Endothelial cell of umbilical vein (primary cell): ENCODE measurements around the gene CACNB1. TPM values are rescaled to one million over a fixed set of nuclear protein-coding genes. Genes with fewer than 3 reads are reported as not detected.

Experiments used
- BruUV-seq: library from RNA; stranded (reverse); fragments of 400-500 nt; replicated peaks from 2 replicates; lab custom pipeline; 2021; lab: Mats Ljungman, UMichigan
- CTCF ChIA-PET: fragments of 300-600, 350-600 bp; sonication (Branson Sonifier 250); formaldehyde crosslinking; loops from one replicate; lab custom pipeline; 2021; ENCODE audit warnings: antibody characterized with exemption, inconsistent platforms; lab: Charles Lee
- POLR2A ChIA-PET: fragments of 300-600, 350-600 bp; sonication (Branson Sonifier 250); formaldehyde crosslinking; loops from one replicate; lab custom pipeline; 2021; ENCODE audit warnings: antibody characterized with exemption, inconsistent platforms; lab: Charles Lee
- DNase-seq: peaks from one replicate; pipeline ENCODE4 v3.0.0-alpha.2; 2011; ENCODE audit warnings: low read depth, low spot score
- FAIRE-seq: peaks from 2 replicates; lab custom pipeline; 2011; peaks lifted over from hg19 to GRCh38; lab: Jason Lieb, UNC
- H2AFZ ChIP-seq: 2 replicates; pipeline ENCODE4 v1.6.0; 2012; ENCODE audit warnings: low read depth, low read length, control low read depth, inconsistent platforms
- H3K27ac ChIP-seq: 2 replicates; pipeline ENCODE4 v1.5.1; 2011; ENCODE audit warnings: low read depth, mild to moderate bottlenecking, control low read depth, low read length, moderate library complexity; ENCODE audit not compliant: insufficient read depth
- H3K27me3 ChIP-seq, 2 experiments: 2 replicates each; pipeline versions ENCODE4 v1.6.0 to v1.6.1; 2011; ENCODE audit warnings: low read length in 2 of 2, mixed read lengths in 1 of 2; ENCODE audit not compliant: control insufficient read depth in 2 of 2, insufficient read depth in 2 of 2
- H3K36me3 ChIP-seq, 2 experiments: 2 replicates in 1 of 2; 3 replicates in 1 of 2; pipeline ENCODE4 v1.5.1; 2011; ENCODE audit warnings: low read length in 2 of 2, mild to moderate bottlenecking in 1 of 2, moderate library complexity in 1 of 2; ENCODE audit not compliant: control insufficient read depth in 2 of 2, insufficient read depth in 2 of 2; ENCODE audit errors: extremely low read depth in 1 of 2
- H3K4me1 ChIP-seq: 3 replicates; pipeline ENCODE4 v1.5.1; 2011; ENCODE audit warnings: mild to moderate bottlenecking, low read length; ENCODE audit not compliant: control insufficient read depth, insufficient read depth; ENCODE audit errors: extremely low read depth
- H3K4me2 ChIP-seq: 2 replicates; pipeline ENCODE4 v1.6.1; 2011; ENCODE audit warnings: low read length, control low read depth, mixed read lengths; ENCODE audit not compliant: insufficient read depth
- H3K4me3 ChIP-seq, 3 experiments: fragments of 200-600 bp in 1 of 3; sonication (generic), shearing (Covaris generic) in 1 of 3; replicated peaks in 1 of 3; 2 replicates each; pipeline ENCODE4 v1.5.1; 2011 to 2016; ENCODE audit warnings: control low read depth in 3 of 3, low read length in 3 of 3, mild to moderate bottlenecking in 2 of 3, inconsistent platforms in 1 of 3, low read depth in 1 of 3, moderate library complexity in 1 of 3; ENCODE audit not compliant: insufficient read depth in 1 of 3
- H3K79me2 ChIP-seq: 2 replicates; pipeline ENCODE4 v1.6.0; 2012; ENCODE audit warnings: low read length, inconsistent platforms; ENCODE audit not compliant: control insufficient read depth, insufficient read depth
- H3K9ac ChIP-seq: replicated peaks from 2 replicates; pipeline ENCODE3; 2011; ENCODE audit warnings: low read length, control low read depth; ENCODE audit not compliant: insufficient read depth; ENCODE audit errors: extremely low read depth
- H3K9me1 ChIP-seq: replicated peaks from 3 replicates; pipeline ENCODE4 v1.6.0; 2011; ENCODE audit warnings: mild to moderate bottlenecking, low read length; ENCODE audit not compliant: control insufficient read depth, insufficient read depth; ENCODE audit errors: extremely low read depth
- H3K9me3 ChIP-seq: replicated peaks from 2 replicates; pipeline ENCODE4 v1.5.1; 2012; ENCODE audit warnings: low read length, inconsistent platforms; ENCODE audit not compliant: control insufficient read depth, insufficient read depth
- H4K20me1 ChIP-seq: replicated peaks from 2 replicates; pipeline ENCODE3; 2011; ENCODE audit warnings: mild to moderate bottlenecking, low read length; ENCODE audit not compliant: control insufficient read depth, insufficient read depth; ENCODE audit errors: extremely low read depth
- EZH2 ChIP-seq: IDR thresholded peaks from 2 replicates; pipeline ENCODE4 v1.6.1; 2012; ENCODE audit warnings: borderline replicate concordance, low read depth, mild to moderate bottlenecking, moderate library complexity, low read length, inconsistent platforms; ENCODE audit not compliant: severe bottlenecking
- FOS ChIP-seq: IDR thresholded peaks from 2 replicates; pipeline ENCODE4 v1.6.1; 2011; ENCODE audit warnings: mild to moderate bottlenecking, low read length, moderate library complexity, borderline replicate concordance; ENCODE audit not compliant: insufficient read depth
- GATA2 ChIP-seq: IDR thresholded peaks from 2 replicates; pipeline ENCODE4 v1.7.0; 2011; ENCODE audit warnings: low read depth, mild to moderate bottlenecking, moderate library complexity, mixed read lengths, low read length; ENCODE audit not compliant: insufficient read length, insufficient read depth
- JUN ChIP-seq: IDR thresholded peaks from 2 replicates; pipeline ENCODE4 v1.6.1; 2011; ENCODE audit warnings: borderline replicate concordance, low read depth; ENCODE audit not compliant: insufficient read length, insufficient read depth
- MYC ChIP-seq: IDR thresholded peaks from one replicate; pipeline ENCODE4 v1.6.1; 2011; ENCODE audit warnings: mild to moderate bottlenecking, low read depth, low read length
- POLR2A ChIP-seq: IDR thresholded peaks from 2 replicates; pipeline ENCODE4 v1.6.1; 2012; ENCODE audit warnings: low read depth, mild to moderate bottlenecking, control low read depth, low read length
- POLR2AphosphoS5 ChIP-seq: IDR thresholded peaks from 2 replicates; pipeline ENCODE4 v1.6.1; 2012; ENCODE audit warnings: low read depth, mild to moderate bottlenecking, control low read depth, low read length, moderate library complexity; ENCODE audit not compliant: insufficient read depth
- dilution Hi-C: fragments of 300-500 bp; cut with MboI; formaldehyde crosslinking; loops from one replicate; pipeline ENCODE4 v1.15.0; 2019; ENCODE audit warnings: low sequenced_read_pairs; ENCODE audit not compliant: extremely low pct_ligation_motif_present
- intact Hi-C: fragments of 100-400 bp; cut with micrococcal nuclease; formaldehyde crosslinking; loops from one replicate; pipeline ENCODE4 v1.10.0; 2022
- polyA plus RNA-seq, 4 experiments: library from polyadenylated mRNA; depleted of rRNA in 3 of 4; stranded (reverse) in 3 of 4; unstranded in 1 of 4; fragments of >200 nt; gene quantifications; 2 replicates each; pipeline versions ENCODE4 v1.2.1 to v1.2.3, GENCODE V29; 2011 to 2012; ENCODE audit warnings: missing spikeins in 1 of 4
- total RNA-seq: library from RNA; stranded (reverse); gene quantifications from 2 replicates; pipeline ENCODE4 v1.2.3, GENCODE V29; 2021
- TF ChIP-seq, protein P1 (sequence below), 2 donors: IDR thresholded peaks; 1 replicate in 1 of 2; 2 replicates in 1 of 2; pipeline ENCODE4 v1.5.1; 2011; ENCODE audit warnings: low read length in 2 of 2, mild to moderate bottlenecking in 2 of 2, moderate library complexity in 2 of 2, control low read depth in 1 of 2, inconsistent platforms in 1 of 2, low read depth in 1 of 2; ENCODE audit not compliant: insufficient read depth in 1 of 2; ENCODE audit errors: extremely low read depth in 1 of 2
- TF ChIP-seq, protein P2 (sequence below): IDR thresholded peaks from 2 replicates; pipeline ENCODE4 v1.6.1; 2011; ENCODE audit not compliant: insufficient read depth, insufficient read length

Gene CACNB1
- total and polyA plus RNA-seq, 2 donors (not counting 3 experiments of a cell fraction or from before 2014, with no cell fraction given): 4.7 to 12.3 TPM

DNA sequence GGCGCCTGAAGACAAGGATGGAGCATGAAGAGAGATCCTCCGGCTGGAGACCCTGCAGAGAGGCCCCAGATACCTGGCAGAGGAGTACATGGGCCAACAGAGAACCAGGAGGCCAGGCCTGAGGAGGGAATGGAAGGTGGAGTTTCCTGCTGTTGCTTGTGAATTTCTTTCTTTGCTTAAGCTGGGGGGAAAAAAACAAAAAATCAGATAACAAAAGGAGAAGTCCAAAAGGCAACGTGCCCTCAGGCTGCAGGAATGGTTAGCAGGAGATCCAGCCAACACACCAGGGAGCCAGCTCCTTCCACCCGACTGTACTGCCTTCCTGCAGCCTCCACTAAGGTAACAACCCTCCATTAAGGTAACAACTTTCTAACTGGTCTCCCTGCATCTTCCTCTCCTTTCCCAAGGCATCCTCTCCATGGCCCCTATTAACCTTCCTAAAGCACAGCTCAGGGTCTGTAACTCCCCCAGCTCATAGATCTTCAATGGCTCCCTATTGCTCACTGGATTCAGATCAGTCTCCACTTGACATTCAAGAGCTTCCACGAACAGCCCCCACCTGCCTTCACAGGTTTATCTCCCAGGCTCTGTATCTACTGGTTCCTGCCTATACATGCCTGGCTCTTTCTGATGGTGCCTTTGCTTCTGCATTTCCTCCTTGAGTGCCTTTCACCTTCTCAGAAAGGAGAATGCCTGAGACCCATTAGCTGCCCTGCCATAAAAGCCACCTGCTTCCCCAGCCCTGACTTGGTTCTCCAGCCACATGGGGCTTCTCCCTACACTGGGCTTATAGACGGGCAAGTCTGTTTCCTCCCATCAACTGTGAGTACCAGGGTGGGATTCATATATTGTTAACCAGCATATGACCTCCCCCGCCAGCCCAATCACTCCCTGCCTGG lies 30.8 kb downstream of the CACNB1 start:
- dilution Hi-C loops: no loop called here
- intact Hi-C loops: no loop called here
- H3K27me3 ChIP-seq: peaks cover 23 to 27% of the 10 kb centered on the region in 2 experiments
- no TSS peak for BruUV-seq
- no peak overlapping the region for H3K9ac ChIP-seq
- no peaks in the 10 kb centered on the region for H3K36me3 ChIP-seq
- DNase-seq: no peak
- no peak overlapping the region for H2AFZ ChIP-seq
- ChIA-PET POLR2A (interaction anchor here (0.6 kb wide), 1 partner anchor 186 kb away, joined by 3 read pairs; no protein-coding TSS in a partner anchor), CTCF (interaction anchor here (1.8 to 6.0 kb wide), 4 partner anchors 8 to 184 kb away, joined by 8 to 121 read pairs (median 48); partner anchors contain the start of gene PLXDC1)
- no peak overlapping the region for H3K27ac ChIP-seq
- H3K9me3 ChIP-seq: no peaks in the 10 kb centered on the region
- FAIRE-seq: no peak
- no peaks in the 10 kb centered on the region for H3K9me1 ChIP-seq
- H4K20me1 ChIP-seq: no peaks in the 10 kb centered on the region
- H3K79me2 ChIP-seq: no peaks in the 10 kb centered on the region
- H3K4me1 ChIP-seq: peaks cover 5% of the 10 kb centered on the region
- H3K4me2 ChIP-seq: no peak overlapping the region
- no peak for TF ChIP-seq GATA2
- TF ChIP-seq JUN: no peak
- TF ChIP-seq, protein P1, sequence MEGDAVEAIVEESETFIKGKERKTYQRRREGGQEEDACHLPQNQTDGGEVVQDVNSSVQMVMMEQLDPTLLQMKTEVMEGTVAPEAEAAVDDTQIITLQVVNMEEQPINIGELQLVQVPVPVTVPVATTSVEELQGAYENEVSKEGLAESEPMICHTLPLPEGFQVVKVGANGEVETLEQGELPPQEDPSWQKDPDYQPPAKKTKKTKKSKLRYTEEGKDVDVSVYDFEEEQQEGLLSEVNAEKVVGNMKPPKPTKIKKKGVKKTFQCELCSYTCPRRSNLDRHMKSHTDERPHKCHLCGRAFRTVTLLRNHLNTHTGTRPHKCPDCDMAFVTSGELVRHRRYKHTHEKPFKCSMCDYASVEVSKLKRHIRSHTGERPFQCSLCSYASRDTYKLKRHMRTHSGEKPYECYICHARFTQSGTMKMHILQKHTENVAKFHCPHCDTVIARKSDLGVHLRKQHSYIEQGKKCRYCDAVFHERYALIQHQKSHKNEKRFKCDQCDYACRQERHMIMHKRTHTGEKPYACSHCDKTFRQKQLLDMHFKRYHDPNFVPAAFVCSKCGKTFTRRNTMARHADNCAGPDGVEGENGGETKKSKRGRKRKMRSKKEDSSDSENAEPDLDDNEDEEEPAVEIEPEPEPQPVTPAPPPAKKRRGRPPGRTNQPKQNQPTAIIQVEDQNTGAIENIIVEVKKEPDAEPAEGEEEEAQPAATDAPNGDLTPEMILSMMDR (IDR thresholded peaks at IDR 0.05; ENCODE audit: extremely low read depth in 1 of 2, insufficient read depth in 1 of 2, low read depth in 1 of 2, low read length in 2 of 2): no peak
- TF ChIP-seq, protein P2, sequence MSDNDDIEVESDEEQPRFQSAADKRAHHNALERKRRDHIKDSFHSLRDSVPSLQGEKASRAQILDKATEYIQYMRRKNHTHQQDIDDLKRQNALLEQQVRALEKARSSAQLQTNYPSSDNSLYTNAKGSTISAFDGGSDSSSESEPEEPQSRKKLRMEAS: no peak
- no peak for TF ChIP-seq FOS
- no peak for TF ChIP-seq POLR2A
- no peak for TF ChIP-seq POLR2AphosphoS5
- no peak for TF ChIP-seq EZH2
- no peak for TF ChIP-seq MYC
- H3K4me3 ChIP-seq: no peak overlapping the region
